PC-9 (cell line): ENCODE data around the gene SPTSSA. TPM values are rescaled to one million over a fixed set of nuclear protein-coding genes. Genes with fewer than 3 reads are reported as not detected.
"Not testable (repeated sequence)": the region's sequence is repeated elsewhere in the genome, so short reads cannot be mapped to it uniquely, and the experiment has no call there.

Source experiments
- BruUV-seq: library from RNA; stranded (reverse); fragments of 400-500 nt; replicated peaks from 2 replicates; lab custom pipeline; 2021; lab: Mats Ljungman, UMichigan
- CTCF ChIA-PET: fragments of 300-600 bp; sonication (Branson Sonifier 250); formaldehyde crosslinking; loops from one replicate; lab custom pipeline; 2022; ENCODE audit warnings: antibody characterized with exemption; lab: Charles Lee
- POLR2A ChIA-PET: fragments of 300-600 bp; sonication (Branson Sonifier 250); formaldehyde crosslinking; loops from one replicate; lab custom pipeline; 2022; ENCODE audit warnings: antibody characterized with exemption; ENCODE audit not compliant: unreplicated experiment; lab: Charles Lee
- DNase-seq, 2 experiments: peaks; one replicate each; pipeline versions ENCODE4 v3.0.0 to v3.0.0-alpha.2; 2015 to 2022; ENCODE audit warnings: mixed read lengths in 1 of 2
- H2AFZ ChIP-seq: fragments of 200-600 bp; sonication (generic); 2 replicates; pipeline ENCODE4 v1.8.1; 2017; ENCODE audit warnings: antibody characterized with exemption
- H3F3A ChIP-seq: fragments of 200-600 bp; sonication (generic); 2 replicates; pipeline ENCODE4 v1.8.1; 2017; ENCODE audit warnings: antibody characterized with exemption, mild to moderate bottlenecking, low read depth; ENCODE audit not compliant: insufficient read depth
- H3K27ac ChIP-seq: fragments of 200-600 bp; sonication (generic); 2 replicates; pipeline ENCODE4 v1.6.1; 2016; ENCODE audit warnings: mixed run types
- H3K27me3 ChIP-seq: fragments of 200-600 bp; sonication (generic); 2 replicates; pipeline ENCODE4 v1.6.1; 2016; ENCODE audit warnings: low read depth, mixed run types; ENCODE audit not compliant: insufficient read depth
- H3K36me3 ChIP-seq: fragments of 200-600 bp; sonication (generic); 2 replicates; pipeline ENCODE4 v1.6.1; 2016; ENCODE audit warnings: low read depth, mixed run types
- H3K4me1 ChIP-seq: fragments of 200-600 bp; sonication (generic); replicated peaks from 2 replicates; pipeline ENCODE4 v1.6.1; 2016; ENCODE audit warnings: mixed run types; ENCODE audit not compliant: insufficient read depth
- H3K4me2 ChIP-seq: fragments of 200-600 bp; sonication (generic); 2 replicates; pipeline ENCODE4 v1.6.1; 2017; ENCODE audit warnings: mixed run types
- H3K4me3 ChIP-seq: fragments of 200-600 bp; sonication (generic); 2 replicates; pipeline ENCODE4 v1.6.1; 2016; ENCODE audit warnings: mixed run types
- H3K79me2 ChIP-seq: fragments of 200-600 bp; sonication (generic); 2 replicates; pipeline ENCODE4 v1.6.1; 2017; ENCODE audit warnings: low read depth, mixed run types
- H3K9me2 ChIP-seq: fragments of 200-600 bp; sonication (generic); 2 replicates; pipeline ENCODE4 v1.8.1; 2017; ENCODE audit warnings: mild to moderate bottlenecking; ENCODE audit not compliant: insufficient read depth
- H3K9me3 ChIP-seq: fragments of 200-600 bp; sonication (generic); 2 replicates; pipeline ENCODE4 v1.8.1; 2016; ENCODE audit warnings: low read depth; ENCODE audit not compliant: insufficient read depth
- H4K20me1 ChIP-seq: fragments of 200-600 bp; sonication (generic); 2 replicates; pipeline ENCODE4 v1.8.1; 2017; ENCODE audit not compliant: insufficient read depth
- CTCF ChIP-seq: fragments of 200-600 bp; sonication (generic); conservative IDR thresholded peaks from 2 replicates; pipeline ENCODE4 v1.6.1; 2017; ENCODE audit warnings: mixed run types, antibody characterized with exemption, mild to moderate bottlenecking, moderate library complexity
- EZH2 ChIP-seq: fragments of 200-600 bp; sonication (generic); IDR thresholded peaks from 2 replicates; pipeline ENCODE4 v1.8.0; 2017; ENCODE audit warnings: antibody characterized with exemption, low read depth
- intact Hi-C: fragments of 100-400 bp; cut with micrococcal nuclease; formaldehyde crosslinking; loops from one replicate; pipeline ENCODE4 v1.10.0; 2022; ENCODE audit not compliant: unreplicated experiment
- total RNA-seq: library from RNA; stranded (reverse); gene quantifications from 2 replicates; pipeline ENCODE4 v1.2.3, GENCODE V29; 2021

SPTSSA gene
- total RNA-seq, 1 experiment from 2014 or later = 21.6 TPM

- intact Hi-C loops = no loop called here
- Histone ChIP-seq H3K27ac (no peak overlapping the region), H3K4me3 (no peak overlapping the region), H4K20me1 (no peaks in the 10 kb centered on the region), H3K27me3 (no peaks in the 10 kb centered on the region), H3K36me3 (no peaks in the 10 kb centered on the region), H3K4me2 (no peak overlapping the region), H3K79me2 (no peaks in the 10 kb centered on the region), H3K9me2 (no peaks in the 10 kb centered on the region), H3F3A (no peaks in the 10 kb centered on the region), H3K9me3 (no peaks in the 10 kb centered on the region), H3K4me1 (no peaks in the 10 kb centered on the region), H2AFZ (no peak overlapping the region)
- TF ChIP-seq CTCF (no peak), EZH2 (no peak)
- CTCF ChIA-PET = no interaction called here
- no TSS peak for BruUV-seq
- POLR2A ChIA-PET = no interaction called here
- no peak for DNase-seq
These were observed 75.1 kb downstream of the SPTSSA start for GRCh38 chr14:34386865-34387485.

GRCh38 chr14:34385881-34386280 is 76.2 kb downstream of the SPTSSA start:
- H3K9me2 ChIP-seq, H2AFZ ChIP-seq, H3K4me3 ChIP-seq, intact Hi-C loops, H3K4me2 ChIP-seq, H3F3A ChIP-seq, H3K9me3 ChIP-seq, H3K79me2 ChIP-seq, BruUV-seq, H3K27ac ChIP-seq, H3K4me1 ChIP-seq, H4K20me1 ChIP-seq, DNase-seq, H3K27me3 ChIP-seq, POLR2A ChIA-PET, H3K36me3 ChIP-seq: not testable (repeated sequence)
- CTCF ChIA-PET = interaction anchor here (0.6 kb wide), 1 partner anchor 1244 kb away, joined by 4 read pairs; no protein-coding TSS in a partner anchor

- Histone ChIP-seq H4K20me1 (no peaks in the 10 kb centered on the region), H3K4me2 (no peak overlapping the region), H3K27ac (no peak overlapping the region), H3K4me1 (peaks cover 16% of the 10 kb centered on the region), H3K4me3 (no peak overlapping the region), H3K27me3 (no peaks in the 10 kb centered on the region), H3K79me2 (no peaks in the 10 kb centered on the region), H2AFZ (no peak overlapping the region), H3K36me3 (no peaks in the 10 kb centered on the region), H3K9me2 (no peaks in the 10 kb centered on the region), H3F3A (peaks cover 9% of the 10 kb centered on the region; the same call in 1 of the 2 replicates), H3K9me3 (no peaks in the 10 kb centered on the region)
- intact Hi-C loops = no loop called here
- no TSS peak for BruUV-seq
- CTCF ChIA-PET = no interaction called here
- DNase-seq = no peak
- TF ChIP-seq CTCF (no peak), EZH2 (no peak)
- POLR2A ChIA-PET = no interaction called here
These were observed 78.2 kb downstream of the SPTSSA start for GRCh38 chr14:34383839-34384238.

Other genes starting within 250 kb of the SPTSSA start
- gene EAPP, start 77.5 kb upstream of the SPTSSA start, total RNA-seq = 23.2 and 27.2 TPM in 2 replicates
- 43.0 and 51.8 TPM in 2 replicates for gene SNX6, start 167.9 kb upstream of the SPTSSA start, total RNA-seq